Immature natural killer cell (primary cell): Measurements from ENCODE around the gene PRKG1. TPM values are rescaled to one million over a fixed set of nuclear protein-coding genes. Genes with fewer than 3 reads are reported as not detected.

Source experiments
- DNase-seq, 3 donors: peaks; one replicate each; pipeline ENCODE4 v3.0.0; 2022; ENCODE audit warnings: mixed read lengths in 1 of 3
- H3K27ac Mint-ChIP-seq, 6 donors: one replicate each; pipeline ENCODE4 v1.8.0; 2020; ENCODE audit warnings: mixed read lengths in 6 of 6, mild to moderate bottlenecking in 5 of 6, inconsistent platforms in 4 of 6, moderate library complexity in 3 of 6
- H3K27me3 Mint-ChIP-seq, 3 donors: one replicate each; pipeline ENCODE4 v1.8.0; 2020 to 2021; ENCODE audit warnings: low read depth in 3 of 3, mild to moderate bottlenecking in 3 of 3, mixed read lengths in 3 of 3, moderate library complexity in 3 of 3, inconsistent platforms in 1 of 3
- H3K36me3 Mint-ChIP-seq, 3 donors: one replicate each; pipeline ENCODE4 v1.8.0; 2020; ENCODE audit warnings: mixed read lengths in 3 of 3, inconsistent platforms in 2 of 3, mild to moderate bottlenecking in 2 of 3
- H3K4me1 Mint-ChIP-seq, 2 donors: one replicate each; pipeline ENCODE4 v1.8.0; 2020; ENCODE audit warnings: inconsistent platforms in 2 of 2, mild to moderate bottlenecking in 2 of 2, mixed read lengths in 2 of 2, moderate library complexity in 1 of 2
- H3K4me3 Mint-ChIP-seq, 5 donors: one replicate each; pipeline ENCODE4 v1.8.0; 2020; ENCODE audit warnings: mild to moderate bottlenecking in 5 of 5, mixed read lengths in 5 of 5, inconsistent platforms in 3 of 5, moderate library complexity in 3 of 5
- H3K9me3 Mint-ChIP-seq, 6 donors: one replicate each; pipeline ENCODE4 v1.8.0; 2020; ENCODE audit warnings: mild to moderate bottlenecking in 6 of 6, mixed read lengths in 6 of 6, inconsistent platforms in 4 of 6, moderate library complexity in 3 of 6
- polyA plus RNA-seq, 3 donors: library from polyadenylated mRNA; unstranded; fragments of 300-500 nt; fragmentation: Illumina TruSeq; gene quantifications; one replicate each; pipeline ENCODE4 v1.2.3, GENCODE V29; 2021

The PRKG1 gene
- polyA plus RNA-seq, 3 donors from 2014 or later, result 0.46 TPM; not detected in 2

GRCh38 chr10:52059089-52059488, 984.8 kb downstream of the PRKG1 start:
- H3K27me3 Mint-ChIP-seq, result no peaks in the 10 kb centered on the region
- no peaks in the 10 kb centered on the region for H3K36me3 Mint-ChIP-seq
- H3K27ac Mint-ChIP-seq, result no peak overlapping the region
- DNase-seq, result no peak
- no peaks in the 10 kb centered on the region for H3K9me3 Mint-ChIP-seq
- no peak overlapping the region for H3K4me3 Mint-ChIP-seq
- no peaks in the 10 kb centered on the region for H3K4me1 Mint-ChIP-seq

GRCh38 chr10:52063159-52063558, 988.9 kb downstream of the PRKG1 start:
- Mint-ChIP-seq H3K27ac (no peak overlapping the region), H3K4me3 (no peak overlapping the region), H3K27me3 (no peaks in the 10 kb centered on the region), H3K9me3 (peaks cover 0 to 5% (median 2%) of the 10 kb centered on the region in 6 donors), H3K4me1 (no peaks in the 10 kb centered on the region), H3K36me3 (no peaks in the 10 kb centered on the region)
- no peak for DNase-seq

- no peaks in the 10 kb centered on the region for H3K36me3 Mint-ChIP-seq
- no peak for DNase-seq
- no peak overlapping the region for H3K27ac Mint-ChIP-seq
- no peaks in the 10 kb centered on the region for H3K4me1 Mint-ChIP-seq
- H3K9me3 Mint-ChIP-seq, result peaks cover 0 to 10% (median 5%) of the 10 kb centered on the region in 6 donors
- no peaks in the 10 kb centered on the region for H3K27me3 Mint-ChIP-seq
- H3K4me3 Mint-ChIP-seq, result no peak overlapping the region
Observed at GRCh38 chr10:52064084-52064845, 990.0 kb downstream of the PRKG1 start.

- no peak for DNase-seq
- Mint-ChIP-seq H3K36me3 (no peaks in the 10 kb centered on the region), H3K27ac (no peak overlapping the region), H3K9me3 (peaks cover 0 to 10% (median 5%) of the 10 kb centered on the region in 6 donors), H3K27me3 (no peaks in the 10 kb centered on the region), H3K4me1 (peaks cover 3 to 13% of the 10 kb centered on the region in 2 donors), H3K4me3 (no peak overlapping the region)
Observed at GRCh38 chr10:52066383-52066782, 992.1 kb downstream of the PRKG1 start.

- no peak for DNase-seq
- Mint-ChIP-seq H3K4me1 (peaks cover 5 to 29% of the 10 kb centered on the region in 2 donors), H3K27ac (no peak overlapping the region), H3K27me3 (no peaks in the 10 kb centered on the region), H3K36me3 (no peaks in the 10 kb centered on the region), H3K4me3 (no peak overlapping the region), H3K9me3 (peaks cover 0 to 21% (median 8%) of the 10 kb centered on the region in 6 donors)
Observed at GRCh38 chr10:52068485-52068884, 994.2 kb downstream of the PRKG1 start.

- Mint-ChIP-seq H3K27ac (no peak overlapping the region), H3K36me3 (no peaks in the 10 kb centered on the region), H3K4me3 (no peak overlapping the region), H3K4me1 (peaks cover 5 to 29% of the 10 kb centered on the region in 2 donors), H3K9me3 (peaks cover 0 to 20% (median 7%) of the 10 kb centered on the region in 6 donors), H3K27me3 (peaks cover 0 to 2% (median 0%) of the 10 kb centered on the region in 3 donors)
- DNase-seq, result no peak
Observed at GRCh38 chr10:52071814-52072213, 997.5 kb downstream of the PRKG1 start.

GRCh38 chr10:52074505-52075026, 1000.3 kb downstream of the PRKG1 start:
- no peak for DNase-seq
- Mint-ChIP-seq H3K36me3 (no peaks in the 10 kb centered on the region), H3K27ac (no peak overlapping the region), H3K9me3 (peaks cover 0 to 14% (median 8%) of the 10 kb centered on the region in 6 donors), H3K4me3 (no peak overlapping the region), H3K27me3 (peaks cover 0 to 2% (median 0%) of the 10 kb centered on the region in 3 donors), H3K4me1 (peaks cover 5 to 29% of the 10 kb centered on the region in 2 donors)

GRCh38 chr10:52077814-52078213, 1003.5 kb downstream of the PRKG1 start:
- H3K4me1 Mint-ChIP-seq, result peaks cover 0 to 2% of the 10 kb centered on the region in 2 donors
- DNase-seq, result no peak
- H3K27me3 Mint-ChIP-seq, result peaks cover 0 to 2% (median 2%) of the 10 kb centered on the region in 3 donors
- H3K27ac Mint-ChIP-seq, result no peak overlapping the region
- peaks cover 0 to 9% (median 5%) of the 10 kb centered on the region in 6 donors for H3K9me3 Mint-ChIP-seq
- no peak overlapping the region for H3K4me3 Mint-ChIP-seq
- no peaks in the 10 kb centered on the region for H3K36me3 Mint-ChIP-seq

GRCh38 chr10:52078397-52078937, 1004.2 kb downstream of the PRKG1 start:
- H3K4me3 Mint-ChIP-seq, result no peak overlapping the region
- DNase-seq, result no peak
- peaks cover 0 to 2% (median 2%) of the 10 kb centered on the region in 3 donors for H3K27me3 Mint-ChIP-seq
- H3K36me3 Mint-ChIP-seq, result no peaks in the 10 kb centered on the region
- H3K27ac Mint-ChIP-seq, result no peak overlapping the region
- peaks cover 0 to 9% (median 3%) of the 10 kb centered on the region in 6 donors for H3K9me3 Mint-ChIP-seq
- H3K4me1 Mint-ChIP-seq, result no peaks in the 10 kb centered on the region

- H3K4me3 Mint-ChIP-seq, result no peak overlapping the region
- no peaks in the 10 kb centered on the region for H3K36me3 Mint-ChIP-seq
- H3K4me1 Mint-ChIP-seq, result no peaks in the 10 kb centered on the region
- H3K9me3 Mint-ChIP-seq, result peaks cover 0 to 8% (median 0%) of the 10 kb centered on the region in 6 donors
- H3K27ac Mint-ChIP-seq, result no peak overlapping the region
- H3K27me3 Mint-ChIP-seq, result peaks cover 0 to 2% (median 0%) of the 10 kb centered on the region in 3 donors
- DNase-seq, result no peak
Observed at GRCh38 chr10:52082307-52082706, 1008.0 kb downstream of the PRKG1 start.

- H3K27me3 Mint-ChIP-seq, result peaks cover 0 to 2% (median 0%) of the 10 kb centered on the region in 3 donors
- no peak overlapping the region for H3K4me3 Mint-ChIP-seq
- no peak overlapping the region for H3K27ac Mint-ChIP-seq
- H3K4me1 Mint-ChIP-seq, result no peaks in the 10 kb centered on the region
- DNase-seq, result no peak
- no peaks in the 10 kb centered on the region for H3K36me3 Mint-ChIP-seq
- peaks cover 0 to 8% (median 0%) of the 10 kb centered on the region in 6 donors for H3K9me3 Mint-ChIP-seq
Observed at GRCh38 chr10:52083422-52083821, 1009.1 kb downstream of the PRKG1 start.

GRCh38 chr10:52092390-52092789, 1018.1 kb downstream of the PRKG1 start:
- Mint-ChIP-seq H3K4me3 (no peak overlapping the region), H3K9me3 (peaks cover 0 to 7% (median 2%) of the 10 kb centered on the region in 6 donors), H3K4me1 (no peaks in the 10 kb centered on the region), H3K36me3 (no peaks in the 10 kb centered on the region), H3K27ac (no peak overlapping the region), H3K27me3 (no peaks in the 10 kb centered on the region)
- no peak for DNase-seq

GRCh38 chr10:52098130-52098529, 1023.8 kb downstream of the PRKG1 start:
- no peak for DNase-seq
- no peak overlapping the region for H3K27ac Mint-ChIP-seq
- no peaks in the 10 kb centered on the region for H3K4me1 Mint-ChIP-seq
- no peaks in the 10 kb centered on the region for H3K27me3 Mint-ChIP-seq
- H3K4me3 Mint-ChIP-seq, result no peak overlapping the region
- H3K36me3 Mint-ChIP-seq, result no peaks in the 10 kb centered on the region
- peaks cover 0 to 12% (median 2%) of the 10 kb centered on the region in 6 donors for H3K9me3 Mint-ChIP-seq

- Mint-ChIP-seq H3K9me3 (peaks cover 0 to 12% (median 3%) of the 10 kb centered on the region in 6 donors), H3K4me1 (no peaks in the 10 kb centered on the region), H3K4me3 (no peak overlapping the region), H3K27ac (no peak overlapping the region), H3K27me3 (no peaks in the 10 kb centered on the region), H3K36me3 (no peaks in the 10 kb centered on the region)
- DNase-seq, result no peak
Observed at GRCh38 chr10:52099026-52099600, 1024.8 kb downstream of the PRKG1 start.
